NCI-H748 treated with DMSO at 0.1 percent for 48 hours (cell line): ENCODE measurements around the gene ZSCAN23.
"Not testable (repeated sequence)": the region's sequence is repeated elsewhere in the genome, so short reads cannot be mapped to it uniquely, and the experiment has no call there.

Source experiments
- DNase-seq: peaks from one replicate; lab custom pipeline; 2025; lab: John Stamatoyannopoulos, UW

Gene ZSCAN23

GRCh38 chr6:28436404-28436803 is 6.9 kb downstream of the ZSCAN23 start:
- DNase-seq, result no peak

GRCh38 chr6:28433119-28433518 is 10.2 kb downstream of the ZSCAN23 start:
- no peak for DNase-seq

- DNase-seq, result no peak
Measured at GRCh38 chr6:28429781-28430180, 13.5 kb downstream of the ZSCAN23 start.

GRCh38 chr6:28425944-28426541 is 17.2 kb downstream of the ZSCAN23 start:
- no peak for DNase-seq

- no peak for DNase-seq
Measured at GRCh38 chr6:28424163-28424562, 19.1 kb downstream of the ZSCAN23 start.

GRCh38 chr6:28423546-28423945 is 19.7 kb downstream of the ZSCAN23 start:
- no peak for DNase-seq

- no peak for DNase-seq
Measured at GRCh38 chr6:28413681-28414080, 29.6 kb downstream of the ZSCAN23 start.

- no peak for DNase-seq
Measured at GRCh38 chr6:28410767-28411166, 32.5 kb downstream of the ZSCAN23 start.

- no peak for DNase-seq
Measured at GRCh38 chr6:28408076-28408802, 35.1 kb downstream of the ZSCAN23 start.

GRCh38 chr6:28407401-28407800 is 35.9 kb downstream of the ZSCAN23 start:
- DNase-seq, result no peak

GRCh38 chr6:28403923-28404322 is 39.4 kb downstream of the ZSCAN23 start:
- DNase-seq, result not testable (repeated sequence)

GRCh38 chr6:28402197-28402596 is 41.1 kb downstream of the ZSCAN23 start:
- DNase-seq, result no peak

- DNase-seq, result no peak
Measured at GRCh38 chr6:28401172-28401571, 42.1 kb downstream of the ZSCAN23 start.

GRCh38 chr6:28400122-28400451 is 43.2 kb downstream of the ZSCAN23 start:
- no peak for DNase-seq

GRCh38 chr6:28399350-28400121 is 43.8 kb downstream of the ZSCAN23 start, which contains the start of gene ZSCAN12:
TSS of gene ZSCAN12 (minus strand) at chr6:28399747. CDS start at chr6:28398405, 1,342 bp downstream.
- peak; percentile 91 for DNase-seq

GRCh38 chr6:28395918-28396317 is 47.4 kb downstream of the ZSCAN23 start:
- DNase-seq, result no peak

GRCh38 chr6:28393912-28394662 is 49.2 kb downstream of the ZSCAN23 start:
- no peak for DNase-seq

- DNase-seq, result no peak
Measured at GRCh38 chr6:28390688-28391087, 52.6 kb downstream of the ZSCAN23 start.

GRCh38 chr6:28384143-28384533 is 59.2 kb downstream of the ZSCAN23 start:
- DNase-seq, result no peak

- peak; percentile 77 for DNase-seq
Measured at GRCh38 chr6:28383235-28384142, 59.8 kb downstream of the ZSCAN23 start.
